Neural progenitor cell (in vitro differentiated cells): ENCODE data around the gene FH. TPM values are rescaled to one million over a fixed set of nuclear protein-coding genes. Genes with fewer than 3 reads are reported as not detected.

Experiments used
- DNase-seq: peaks from one replicate; pipeline ENCODE4 v3.0.0-alpha.2; 2016; ENCODE audit warnings: low spot score
- H2AFZ ChIP-seq: fragments of 200-600 bp; sonication (generic); replicated peaks from 2 replicates; pipeline ENCODE4 v1.6.1; 2016; ENCODE audit warnings: antibody characterized with exemption
- H3F3A ChIP-seq: fragments of 200-600 bp; sonication (generic); 2 replicates; pipeline ENCODE4 v1.6.1; 2016; ENCODE audit warnings: antibody characterized with exemption, low read depth
- H3K27ac ChIP-seq: fragments of 200-600 bp; sonication (generic); 2 replicates; pipeline ENCODE4 v1.5.1; 2016; ENCODE audit warnings: mild to moderate bottlenecking
- H3K27me3 ChIP-seq: fragments of 200-600 bp; sonication (generic); 2 replicates; pipeline ENCODE4 v1.6.1; 2016; ENCODE audit warnings: mild to moderate bottlenecking, moderate library complexity
- H3K36me3 ChIP-seq: fragments of 200-600 bp; sonication (generic); 2 replicates; pipeline ENCODE4 v1.5.1; 2016
- H3K4me1 ChIP-seq: fragments of 200-600 bp; sonication (generic); 2 replicates; pipeline ENCODE4 v1.6.1; 2016; ENCODE audit warnings: mixed run types
- H3K4me2 ChIP-seq: fragments of 200-600 bp; sonication (generic); 2 replicates; pipeline ENCODE4 v1.6.1; 2016
- H3K4me3 ChIP-seq: fragments of 200-600 bp; sonication (generic); 2 replicates; pipeline ENCODE4 v1.5.1; 2016
- H3K79me2 ChIP-seq: fragments of 200-600 bp; sonication (generic); 2 replicates; pipeline ENCODE4 v1.6.1; 2016; ENCODE audit warnings: low read depth
- H3K9ac ChIP-seq: fragments of 200-600 bp; sonication (generic); 2 replicates; pipeline ENCODE4 v1.6.1; 2016
- H3K9me3 ChIP-seq: fragments of 200-600 bp; sonication (generic); 2 replicates; pipeline ENCODE4 v1.5.1; 2016; ENCODE audit warnings: low read depth
- H4K20me1 ChIP-seq: fragments of 200-600 bp; sonication (generic); 2 replicates; pipeline ENCODE4 v1.6.1; 2016; ENCODE audit warnings: low read depth
- H3K27ac Mint-ChIP-seq: 3 replicates; pipeline ENCODE4 v1.8.0; 2021; ENCODE audit warnings: mixed read lengths
- H3K27me3 Mint-ChIP-seq: 2 replicates; pipeline ENCODE4 v1.8.0; 2022; ENCODE audit warnings: low read depth, mild to moderate bottlenecking, inconsistent platforms, moderate library complexity, mixed read lengths; ENCODE audit not compliant: insufficient read depth
- H3K36me3 Mint-ChIP-seq: 3 replicates; pipeline ENCODE4 v1.8.0; 2021; ENCODE audit warnings: mixed read lengths
- H3K4me1 Mint-ChIP-seq: 3 replicates; pipeline ENCODE4 v1.8.0; 2021; ENCODE audit warnings: mixed read lengths
- H3K4me3 Mint-ChIP-seq: 3 replicates; pipeline ENCODE4 v1.8.0; 2021; ENCODE audit warnings: mild to moderate bottlenecking, moderate library complexity, mixed read lengths
- H3K9me3 Mint-ChIP-seq: 3 replicates; pipeline ENCODE4 v1.8.0; 2020; ENCODE audit warnings: mixed read lengths
- CTCF ChIP-seq: fragments of 200-600 bp; sonication (generic); IDR thresholded peaks from 2 replicates; pipeline ENCODE4 v1.5.1; 2017; ENCODE audit warnings: antibody characterized with exemption, mild to moderate bottlenecking
- EZH2 ChIP-seq: fragments of 200-600 bp; sonication (generic); IDR thresholded peaks from 2 replicates; pipeline ENCODE4 v1.6.1; 2017; ENCODE audit warnings: antibody characterized with exemption, mild to moderate bottlenecking, moderate library complexity
- EZH2phosphoT487 ChIP-seq: fragments of 200-600 bp; sonication (generic); IDR thresholded peaks from 2 replicates; pipeline ENCODE4 v1.6.1; 2017; ENCODE audit warnings: antibody characterized with exemption
- total RNA-seq: library from RNA; depleted of rRNA; stranded (reverse); fragments of >200 nt; gene quantifications from 2 replicates; pipeline ENCODE4 v1.2.3, GENCODE V29; 2015; ENCODE audit warnings: low replicate concordance

The FH gene
- total RNA-seq, result 83.8 and 109 TPM in 2 replicates

DNA sequence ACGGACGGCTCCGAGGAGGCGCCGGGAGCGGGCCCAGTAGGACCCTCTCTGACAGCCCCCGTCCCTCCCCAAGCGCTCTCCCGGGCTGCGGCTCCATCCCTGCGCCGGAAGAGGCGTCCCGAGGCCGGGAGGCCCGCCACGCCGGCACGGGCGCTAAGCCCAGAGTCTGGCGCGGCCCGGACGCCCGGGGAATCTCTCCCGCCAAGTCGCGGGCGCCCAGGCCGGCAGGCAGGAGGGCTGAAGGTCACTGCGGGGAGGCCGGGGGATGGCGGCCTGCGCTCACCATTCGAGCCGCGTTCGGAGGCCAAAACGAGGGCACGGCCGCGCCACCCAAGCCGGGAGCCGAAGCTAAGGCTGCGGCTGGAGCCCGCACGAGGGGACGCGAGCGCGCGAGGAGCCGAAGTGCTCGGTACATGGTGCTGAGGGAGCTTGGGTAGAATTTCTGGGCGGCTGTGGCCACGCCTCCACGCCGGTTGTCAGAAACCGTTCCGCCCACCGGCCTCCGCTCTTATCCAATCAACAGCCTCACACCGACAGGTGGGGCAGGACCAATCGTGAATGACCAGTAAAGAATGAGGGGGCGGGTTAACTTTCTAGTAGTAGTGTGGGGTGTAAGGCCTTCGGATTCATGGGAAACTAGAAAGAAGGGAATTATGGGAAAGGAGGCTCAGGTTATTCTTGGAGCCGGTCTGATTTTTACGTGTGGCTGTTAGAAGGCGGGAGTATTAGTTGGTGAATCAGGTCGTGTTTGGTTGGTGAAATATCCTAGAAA is at the start of gene FH:
FH (minus strand) TSS at position 448 of the 772 bp plus-strand sequence; CDS start at position 415, 33 bp downstream.
- H3K9me3 Mint-ChIP-seq, result no peaks in the 10 kb centered on the region
- peaks cover 13% of the 10 kb centered on the region for H3K4me1 Mint-ChIP-seq
- Histone ChIP-seq H3K36me3 (no peaks in the 10 kb centered on the region), H3K9ac (peak within 1 kb of the TSS; percentile 62), H3K27ac (no peak within 1 kb of the TSS), H3F3A (no peaks in the 10 kb centered on the region), H3K27me3 (peaks cover 34% of the 10 kb centered on the region), H3K9me3 (no peaks in the 10 kb centered on the region), H3K4me3 (peak within 1 kb of the TSS; percentile 65), H3K4me2 (peak within 1 kb of the TSS; percentile 95), H3K79me2 (peaks cover 45% of the 10 kb centered on the region), H4K20me1 (peaks cover 14% of the 10 kb centered on the region), H2AFZ (peak within 1 kb of the TSS; percentile 93), H3K4me1 (peaks cover 14% of the 10 kb centered on the region)
- peaks cover 11% of the 10 kb centered on the region for H3K36me3 Mint-ChIP-seq
- TF ChIP-seq EZH2phosphoT487, result no peak
- TF ChIP-seq CTCF, result no peak
- TF ChIP-seq EZH2, result no peak
- no peaks in the 10 kb centered on the region for H3K27me3 Mint-ChIP-seq
- peak within 1 kb of the TSS; percentile 74 for H3K27ac Mint-ChIP-seq
- DNase-seq, result peak; percentile 97
- peak within 1 kb of the TSS; percentile 95 for H3K4me3 Mint-ChIP-seq

GRCh38 chr1:241560849-241561187 is 41.3 kb upstream of the FH start:
- H3K27me3 ChIP-seq, result no peaks in the 10 kb centered on the region
- no peak overlapping the region for H3K4me2 ChIP-seq
- H3K36me3 ChIP-seq, result no peaks in the 10 kb centered on the region
- no peak for DNase-seq
- no peak overlapping the region for H3K27ac ChIP-seq
- H3K36me3 Mint-ChIP-seq, result no peaks in the 10 kb centered on the region
- no peaks in the 10 kb centered on the region for H3K27me3 Mint-ChIP-seq
- no peak overlapping the region for H3K4me3 Mint-ChIP-seq
- no peaks in the 10 kb centered on the region for H3K79me2 ChIP-seq
- no peaks in the 10 kb centered on the region for H3F3A ChIP-seq
- H3K9me3 ChIP-seq, result no peaks in the 10 kb centered on the region
- no peak overlapping the region for H2AFZ ChIP-seq
- H3K9me3 Mint-ChIP-seq, result no peaks in the 10 kb centered on the region
- H3K4me3 ChIP-seq, result no peak overlapping the region
- no peak for TF ChIP-seq EZH2
- TF ChIP-seq CTCF, result no peak
- no peak for TF ChIP-seq EZH2phosphoT487
- no peak overlapping the region for H3K27ac Mint-ChIP-seq
- H3K4me1 Mint-ChIP-seq, result peaks cover 5% of the 10 kb centered on the region
- no peak overlapping the region for H3K9ac ChIP-seq
- no peaks in the 10 kb centered on the region for H4K20me1 ChIP-seq
- H3K4me1 ChIP-seq, result no peaks in the 10 kb centered on the region

DNA sequence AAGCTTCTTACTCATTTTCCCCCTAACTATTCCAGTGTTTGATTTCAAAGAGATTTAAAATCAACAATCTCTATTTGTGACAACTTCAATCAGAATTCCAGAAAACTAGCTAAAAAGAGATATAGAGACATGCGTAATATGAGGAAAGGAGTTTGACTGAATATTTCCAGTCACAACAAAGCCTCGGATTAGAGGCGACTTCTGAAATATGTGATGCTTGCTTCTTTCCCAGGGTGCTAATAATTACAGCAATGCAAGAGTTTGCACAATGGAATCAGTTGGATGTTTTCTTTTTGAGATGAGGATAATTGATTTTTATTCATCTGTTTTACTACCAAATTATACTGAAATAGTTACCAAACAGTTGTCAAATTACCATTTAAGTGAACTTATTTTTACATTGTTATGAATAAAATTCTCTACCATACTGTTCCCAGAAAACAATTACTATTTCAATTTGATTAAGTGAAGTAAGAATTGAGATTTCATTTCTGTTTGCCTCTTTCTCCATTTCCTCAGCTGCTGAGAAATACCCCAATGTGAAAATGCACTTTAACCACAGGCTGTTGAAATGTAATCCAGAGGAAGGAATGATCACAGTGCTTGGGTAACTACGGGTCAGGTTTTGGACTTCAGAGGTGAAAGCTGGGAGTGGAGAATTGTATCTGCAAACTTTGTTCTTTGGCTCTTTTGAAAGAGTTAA is 40.7 kb upstream of the FH start:
- Histone ChIP-seq H2AFZ (no peak overlapping the region), H3K4me3 (no peak overlapping the region), H3K27ac (no peak overlapping the region), H3K79me2 (no peaks in the 10 kb centered on the region), H3K4me2 (no peak overlapping the region), H3K9me3 (no peaks in the 10 kb centered on the region), H3K9ac (no peak overlapping the region), H3F3A (no peaks in the 10 kb centered on the region), H4K20me1 (no peaks in the 10 kb centered on the region), H3K27me3 (no peaks in the 10 kb centered on the region), H3K4me1 (no peaks in the 10 kb centered on the region), H3K36me3 (no peaks in the 10 kb centered on the region)
- Mint-ChIP-seq H3K36me3 (no peaks in the 10 kb centered on the region), H3K27me3 (no peaks in the 10 kb centered on the region), H3K4me1 (peaks cover 5% of the 10 kb centered on the region), H3K9me3 (no peaks in the 10 kb centered on the region), H3K27ac (no peak overlapping the region), H3K4me3 (no peak overlapping the region)
- TF ChIP-seq EZH2phosphoT487, result no peak
- TF ChIP-seq CTCF, result no peak
- TF ChIP-seq EZH2, result no peak
- no peak for DNase-seq
